ENCODE measurements around the gene NEU4. TPM values are rescaled to one million over a fixed set of nuclear protein-coding genes. Genes with fewer than 3 reads are reported as not detected.
"Not testable (repeated sequence)": the region's sequence is repeated elsewhere in the genome, so short reads cannot be mapped to it uniquely, and the experiment has no call there.

NEU4 gene
- polyA plus RNA-seq, 2 donors: 0.04 TPM; not detected in 1

GRCh38 chr2:241833756-241834526, 24.9 kb downstream of the NEU4 start:
- H3K36me3 ChIP-seq (ENCODE audit: control insufficient read depth in 2 of 2, insufficient read depth in 2 of 2, low read length in 1 of 2); H3K27ac ChIP-seq (ENCODE audit: low read depth in 2 of 2, low read length in 1 of 2); H3K27me3 ChIP-seq (ENCODE audit: control insufficient read depth in 1 of 2, insufficient read depth in 2 of 2, low read length in 2 of 2); H3K9me3 ChIP-seq (ENCODE audit: control insufficient read depth in 2 of 2, insufficient read depth in 1 of 2, low read depth in 1 of 2, low read length in 1 of 2); H3K4me3 ChIP-seq (ENCODE audit: low read depth in 1 of 2, low read length in 2 of 2); H3K4me1 ChIP-seq (ENCODE audit: control insufficient read depth in 2 of 2, insufficient read depth in 2 of 2, low read length in 1 of 2): not testable (repeated sequence)
- 81 to 82% methylated on average over 28 of the region's 28 CpGs for WGBS, 2 donors

GRCh38 chr2:241834527-241835210, 25.7 kb downstream of the NEU4 start:
- Histone ChIP-seq H3K27ac (ENCODE audit: low read depth in 2 of 2, low read length in 1 of 2) (no peak overlapping the region), H3K27me3 (ENCODE audit: control insufficient read depth in 1 of 2, insufficient read depth in 2 of 2, low read length in 2 of 2) (no peaks in the 10 kb centered on the region), H3K36me3 (ENCODE audit: control insufficient read depth in 2 of 2, insufficient read depth in 2 of 2, low read length in 1 of 2) (no peaks in the 10 kb centered on the region), H3K4me3 (ENCODE audit: low read depth in 1 of 2, low read length in 2 of 2) (no peak overlapping the region), H3K9me3 (ENCODE audit: control insufficient read depth in 2 of 2, insufficient read depth in 1 of 2, low read depth in 1 of 2, low read length in 1 of 2) (no peaks in the 10 kb centered on the region), H3K4me1 (ENCODE audit: control insufficient read depth in 2 of 2, insufficient read depth in 2 of 2, low read length in 1 of 2) (no peaks in the 10 kb centered on the region)
- 87 to 90% methylated on average over 10 of the region's 10 CpGs for WGBS, 2 donors

GRCh38 chr2:241835611-241836010, 26.6 kb downstream of the NEU4 start:
- H3K9me3 ChIP-seq (ENCODE audit: control insufficient read depth in 2 of 2, insufficient read depth in 1 of 2, low read depth in 1 of 2, low read length in 1 of 2): no peaks in the 10 kb centered on the region
- H3K27me3 ChIP-seq (ENCODE audit: control insufficient read depth in 1 of 2, insufficient read depth in 2 of 2, low read length in 2 of 2): no peaks in the 10 kb centered on the region
- H3K36me3 ChIP-seq (ENCODE audit: control insufficient read depth in 2 of 2, insufficient read depth in 2 of 2, low read length in 1 of 2): no peaks in the 10 kb centered on the region
- H3K4me3 ChIP-seq (ENCODE audit: low read depth in 1 of 2, low read length in 2 of 2): no peak overlapping the region
- whole genome bisulfite sequencing, 2 donors: 65 to 75% methylated on average over 4 of the region's 4 CpGs
- no peak overlapping the region for H3K27ac ChIP-seq (ENCODE audit: low read depth in 2 of 2, low read length in 1 of 2)
- no peaks in the 10 kb centered on the region for H3K4me1 ChIP-seq (ENCODE audit: control insufficient read depth in 2 of 2, insufficient read depth in 2 of 2, low read length in 1 of 2)

- no peak overlapping the region for H3K4me3 ChIP-seq (ENCODE audit: low read depth in 1 of 2, low read length in 2 of 2)
- no peak overlapping the region for H3K27ac ChIP-seq (ENCODE audit: low read depth in 2 of 2, low read length in 1 of 2)
- H3K27me3 ChIP-seq (ENCODE audit: control insufficient read depth in 1 of 2, insufficient read depth in 2 of 2, low read length in 2 of 2): no peaks in the 10 kb centered on the region
- WGBS, 2 donors: 62 to 65% methylated on average over 6 of the region's 6 CpGs
- H3K36me3 ChIP-seq (ENCODE audit: control insufficient read depth in 2 of 2, insufficient read depth in 2 of 2, low read length in 1 of 2): no peaks in the 10 kb centered on the region
- H3K4me1 ChIP-seq (ENCODE audit: control insufficient read depth in 2 of 2, insufficient read depth in 2 of 2, low read length in 1 of 2): no peaks in the 10 kb centered on the region
- H3K9me3 ChIP-seq (ENCODE audit: control insufficient read depth in 2 of 2, insufficient read depth in 1 of 2, low read depth in 1 of 2, low read length in 1 of 2): no peaks in the 10 kb centered on the region
Measured at GRCh38 chr2:241836292-241836691, 27.3 kb downstream of the NEU4 start.

GRCh38 chr2:241837197-241837965, 28.4 kb downstream of the NEU4 start:
- WGBS, 2 donors: 60 to 63% methylated on average over 13 of the region's 13 CpGs
- H3K9me3 ChIP-seq (ENCODE audit: control insufficient read depth in 2 of 2, insufficient read depth in 1 of 2, low read depth in 1 of 2, low read length in 1 of 2): no peaks in the 10 kb centered on the region
- H3K27ac ChIP-seq (ENCODE audit: low read depth in 2 of 2, low read length in 1 of 2): no peak overlapping the region
- H3K36me3 ChIP-seq (ENCODE audit: control insufficient read depth in 2 of 2, insufficient read depth in 2 of 2, low read length in 1 of 2): no peaks in the 10 kb centered on the region
- no peaks in the 10 kb centered on the region for H3K27me3 ChIP-seq (ENCODE audit: control insufficient read depth in 1 of 2, insufficient read depth in 2 of 2, low read length in 2 of 2)
- H3K4me1 ChIP-seq (ENCODE audit: control insufficient read depth in 2 of 2, insufficient read depth in 2 of 2, low read length in 1 of 2): no peaks in the 10 kb centered on the region
- no peak overlapping the region for H3K4me3 ChIP-seq (ENCODE audit: low read depth in 1 of 2, low read length in 2 of 2)

- Histone ChIP-seq H3K4me3 (ENCODE audit: low read depth in 1 of 2, low read length in 2 of 2) (no peak overlapping the region), H3K36me3 (ENCODE audit: control insufficient read depth in 2 of 2, insufficient read depth in 2 of 2, low read length in 1 of 2) (no peaks in the 10 kb centered on the region), H3K27me3 (ENCODE audit: control insufficient read depth in 1 of 2, insufficient read depth in 2 of 2, low read length in 2 of 2) (no peaks in the 10 kb centered on the region), H3K4me1 (ENCODE audit: control insufficient read depth in 2 of 2, insufficient read depth in 2 of 2, low read length in 1 of 2) (peaks cover 0 to 6% of the 10 kb centered on the region in 2 donors), H3K9me3 (ENCODE audit: control insufficient read depth in 2 of 2, insufficient read depth in 1 of 2, low read depth in 1 of 2, low read length in 1 of 2) (no peaks in the 10 kb centered on the region), H3K27ac (ENCODE audit: low read depth in 2 of 2, low read length in 1 of 2) (no peak overlapping the region)
- WGBS, 2 donors: 74% methylated on average over 28 of the region's 28 CpGs
Measured at GRCh38 chr2:241841181-241842066, 32.4 kb downstream of the NEU4 start.

GRCh38 chr2:241842067-241842415, 33.0 kb downstream of the NEU4 start:
- no peaks in the 10 kb centered on the region for H3K27me3 ChIP-seq (ENCODE audit: control insufficient read depth in 1 of 2, insufficient read depth in 2 of 2, low read length in 2 of 2)
- H3K36me3 ChIP-seq (ENCODE audit: control insufficient read depth in 2 of 2, insufficient read depth in 2 of 2, low read length in 1 of 2): no peaks in the 10 kb centered on the region
- WGBS, 2 donors: 72 to 81% methylated on average over 11 of the region's 11 CpGs
- H3K4me3 ChIP-seq (ENCODE audit: low read depth in 1 of 2, low read length in 2 of 2): no peak overlapping the region
- H3K4me1 ChIP-seq (ENCODE audit: control insufficient read depth in 2 of 2, insufficient read depth in 2 of 2, low read length in 1 of 2): peaks cover 0 to 6% of the 10 kb centered on the region in 2 donors
- no peaks in the 10 kb centered on the region for H3K9me3 ChIP-seq (ENCODE audit: control insufficient read depth in 2 of 2, insufficient read depth in 1 of 2, low read depth in 1 of 2, low read length in 1 of 2)
- H3K27ac ChIP-seq (ENCODE audit: low read depth in 2 of 2, low read length in 1 of 2): no peak overlapping the region

- H3K4me1 ChIP-seq (ENCODE audit: control insufficient read depth in 2 of 2, insufficient read depth in 2 of 2, low read length in 1 of 2): peaks cover 0 to 6% of the 10 kb centered on the region in 2 donors
- 49 to 53% methylated on average over 29 of the region's 29 CpGs for WGBS, 2 donors
- H3K9me3 ChIP-seq (ENCODE audit: control insufficient read depth in 2 of 2, insufficient read depth in 1 of 2, low read depth in 1 of 2, low read length in 1 of 2): no peaks in the 10 kb centered on the region
- no peaks in the 10 kb centered on the region for H3K36me3 ChIP-seq (ENCODE audit: control insufficient read depth in 2 of 2, insufficient read depth in 2 of 2, low read length in 1 of 2)
- no peaks in the 10 kb centered on the region for H3K27me3 ChIP-seq (ENCODE audit: control insufficient read depth in 1 of 2, insufficient read depth in 2 of 2, low read length in 2 of 2)
- peak overlapping the region in 1 of 2 donors; percentile 23 for H3K27ac ChIP-seq (ENCODE audit: low read depth in 2 of 2, low read length in 1 of 2)
- no peak overlapping the region for H3K4me3 ChIP-seq (ENCODE audit: low read depth in 1 of 2, low read length in 2 of 2)
Measured at GRCh38 chr2:241842620-241843211, 33.7 kb downstream of the NEU4 start.

Measured in esophagus (tissue), 2 donors.